Measurements from ENCODE around the gene ZBTB7C. TPM values are rescaled to one million over a fixed set of nuclear protein-coding genes. Genes with fewer than 3 reads are reported as not detected.

Gene ZBTB7C
- total RNA-seq, 1 donor from 2014 or later = not detected

- TF ChIP-seq CTCF (IDR thresholded peaks at IDR 0.05) = no peak
- Mint-ChIP-seq H3K27ac (no peak overlapping the region), H3K27me3 (peaks cover 23% of the 10 kb centered on the region), H3K4me3 (no peak overlapping the region), H3K36me3 (ENCODE audit: low read depth) (no peaks in the 10 kb centered on the region), H3K9me3 (peaks cover 3% of the 10 kb centered on the region), H3K4me1 (peaks cover 9% of the 10 kb centered on the region)
- intact Hi-C loops (cut with micrococcal nuclease) = no loop called here
- no peak for ATAC-seq (ENCODE audit: low read depth)
- DNase-seq = no peak
- ChIA-PET POLR2A (no interaction called here), CTCF (no interaction called here)
These were observed 430.6 kb downstream of the ZBTB7C start for GRCh38 chr18:47978603-47979002.

GRCh38 chr18:47978141-47978540, 431.0 kb downstream of the ZBTB7C start:
- no peak overlapping the region for H3K27ac Mint-ChIP-seq
- TF ChIP-seq CTCF (IDR thresholded peaks at IDR 0.05) = no peak
- peaks cover 3% of the 10 kb centered on the region for H3K9me3 Mint-ChIP-seq
- ChIA-PET CTCF (no interaction called here), POLR2A (no interaction called here)
- H3K36me3 Mint-ChIP-seq (ENCODE audit: low read depth) = no peaks in the 10 kb centered on the region
- peaks cover 23% of the 10 kb centered on the region for H3K27me3 Mint-ChIP-seq
- peaks cover 9% of the 10 kb centered on the region for H3K4me1 Mint-ChIP-seq
- H3K4me3 Mint-ChIP-seq = no peak overlapping the region
- ATAC-seq (ENCODE audit: low read depth) (no peak), DNase-seq (no peak)
- intact Hi-C loops (cut with micrococcal nuclease) = no loop called here

Other genes starting within 250 kb of the ZBTB7C start
- 9.3 and 9.7 TPM in 2 replicates for gene CTIF, start 129.6 kb upstream of the ZBTB7C start, total RNA-seq

Measured in activated B cell treated with CpG ODN at 0.5 μM for 24 hours (primary cell).